HG02588 (cell line): ENCODE results near the gene TMOD3.
"Not testable (repeated sequence)": the region's sequence is repeated elsewhere in the genome, so short reads cannot be mapped to it uniquely, and the experiment has no call there.

ENCODE experiments used
- ATAC-seq: cut with Tn5 transposase; IDR thresholded peaks from one replicate; pipeline ENCODE4 v1.9.1; 2021; ENCODE audit warnings: mild to moderate bottlenecking, moderate library complexity; ENCODE audit not compliant: unreplicated experiment

Gene TMOD3

GRCh38 chr15:51861557-51862359 lies 32.3 kb downstream of the TMOD3 start:
- no peak for ATAC-seq

DNA sequence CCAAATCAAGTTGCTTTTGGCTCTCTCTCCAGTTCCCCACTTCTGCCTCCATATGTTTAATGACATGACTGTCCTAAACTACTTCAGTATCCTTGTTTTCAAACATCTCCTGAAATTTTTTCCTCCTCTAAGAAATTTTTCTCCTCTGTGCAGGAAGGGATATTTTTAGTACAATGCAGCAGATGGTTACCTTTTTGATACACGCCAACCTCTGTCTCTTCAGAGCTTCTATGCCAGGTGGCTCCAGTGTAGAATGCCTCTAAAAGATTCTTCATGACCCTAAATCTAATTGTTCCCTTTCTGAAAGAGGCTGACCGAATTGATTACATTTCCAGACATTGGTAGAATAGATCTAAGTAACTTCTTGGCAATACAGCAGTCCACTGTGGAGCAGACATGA lies 33.7 kb downstream of the TMOD3 start:
- no peak for ATAC-seq

GRCh38 chr15:51864408-51865056 lies 35.1 kb downstream of the TMOD3 start:
- ATAC-seq, result no peak

- no peak for ATAC-seq
Observed at GRCh38 chr15:51865317-51865716, 35.9 kb downstream of the TMOD3 start.

GRCh38 chr15:51866161-51866560 lies 36.7 kb downstream of the TMOD3 start:
- ATAC-seq, result no peak

- ATAC-seq, result no peak
Observed at GRCh38 chr15:51866751-51867150, 37.3 kb downstream of the TMOD3 start.

DNA sequence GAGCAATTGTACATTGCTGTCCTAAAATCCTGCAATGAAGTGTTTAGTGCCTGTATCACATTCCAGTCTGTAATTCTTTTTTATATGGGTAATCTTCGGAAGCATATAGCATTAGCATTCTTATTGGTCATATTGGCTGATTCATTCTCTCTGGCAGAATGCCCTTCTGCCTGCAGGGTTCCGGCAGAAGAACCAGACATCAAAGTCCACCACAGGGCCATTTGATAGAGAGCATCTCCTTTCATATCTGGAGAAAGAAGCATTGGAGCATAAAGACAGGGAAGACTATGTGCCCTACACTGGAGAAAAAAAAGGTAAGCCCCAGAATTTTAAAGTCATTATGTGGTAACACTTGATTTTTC lies 39.6 kb downstream of the TMOD3 start:
- ATAC-seq, result no peak

- ATAC-seq, result no peak
Observed at GRCh38 chr15:51870774-51871173, 41.3 kb downstream of the TMOD3 start.

GRCh38 chr15:51874751-51875644 lies 45.5 kb downstream of the TMOD3 start:
- no peak for ATAC-seq

DNA sequence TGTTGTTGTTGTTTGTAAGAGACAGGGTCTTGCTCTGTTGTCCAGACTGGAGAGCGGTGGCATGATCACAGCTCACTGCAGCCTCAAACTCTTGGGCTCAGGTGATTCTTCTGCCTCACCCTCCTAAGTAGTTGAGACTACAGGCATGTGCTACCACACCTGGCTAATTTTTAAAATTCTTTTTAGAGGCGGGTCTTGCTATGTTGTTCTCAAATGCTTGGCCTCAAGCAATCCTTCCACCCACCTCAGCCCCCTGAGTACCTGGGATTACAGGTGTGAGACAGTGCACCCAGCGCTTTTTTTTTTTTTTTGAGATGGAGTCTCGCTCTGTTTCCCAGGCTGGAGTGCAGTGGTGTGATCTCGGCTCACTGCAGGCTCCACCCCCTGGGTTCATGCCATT lies 46.7 kb downstream of the TMOD3 start:
- no peak for ATAC-seq

- no peak for ATAC-seq
Observed at GRCh38 chr15:51878446-51879386, 49.3 kb downstream of the TMOD3 start.

DNA sequence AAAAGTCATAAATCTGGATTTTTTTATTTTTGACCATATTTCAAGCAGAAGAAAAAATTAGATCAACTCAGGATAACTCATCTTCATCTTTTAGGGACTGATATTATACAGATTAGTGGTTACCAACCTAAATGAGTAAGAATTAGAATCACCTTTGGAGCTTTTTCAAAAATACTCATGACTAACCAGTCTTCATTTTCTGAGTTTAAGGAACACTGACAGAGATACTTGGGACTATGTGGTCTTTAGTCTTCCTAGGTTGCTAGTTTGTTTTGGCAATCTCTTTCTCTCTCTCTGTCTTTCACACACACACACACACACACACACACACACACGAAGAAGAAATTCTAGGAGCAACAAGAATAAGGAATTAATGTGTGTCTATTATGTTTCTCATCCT lies 50.1 kb downstream of the TMOD3 start:
- ATAC-seq, result no peak

- no peak for ATAC-seq
Observed at GRCh38 chr15:51883271-51883837, 53.9 kb downstream of the TMOD3 start.

GRCh38 chr15:51884041-51884440 lies 54.6 kb downstream of the TMOD3 start:
- ATAC-seq, result no peak

GRCh38 chr15:51884517-51885236 lies 55.2 kb downstream of the TMOD3 start:
- no peak for ATAC-seq

DNA sequence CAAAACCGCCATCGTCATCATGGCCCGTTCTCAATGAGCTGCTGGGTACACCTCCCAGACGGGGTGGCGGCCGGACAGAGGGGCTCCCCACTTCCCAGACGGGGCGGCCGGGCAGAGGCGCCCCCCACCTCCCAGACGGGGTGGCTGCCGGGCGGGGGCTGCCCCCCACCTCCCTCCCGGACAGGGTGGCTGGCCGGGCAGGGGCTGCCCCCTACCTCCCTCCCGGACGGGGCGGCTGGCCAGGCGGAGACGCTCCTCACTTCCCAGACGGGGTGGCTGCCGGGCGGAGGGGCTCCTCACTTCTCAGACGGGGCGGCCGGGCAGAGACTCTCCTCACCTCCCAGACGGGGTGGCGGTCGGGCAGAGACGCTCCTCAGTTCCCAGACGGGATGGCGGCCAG lies 56.3 kb downstream of the TMOD3 start:
- ATAC-seq, result not testable (repeated sequence)

DNA sequence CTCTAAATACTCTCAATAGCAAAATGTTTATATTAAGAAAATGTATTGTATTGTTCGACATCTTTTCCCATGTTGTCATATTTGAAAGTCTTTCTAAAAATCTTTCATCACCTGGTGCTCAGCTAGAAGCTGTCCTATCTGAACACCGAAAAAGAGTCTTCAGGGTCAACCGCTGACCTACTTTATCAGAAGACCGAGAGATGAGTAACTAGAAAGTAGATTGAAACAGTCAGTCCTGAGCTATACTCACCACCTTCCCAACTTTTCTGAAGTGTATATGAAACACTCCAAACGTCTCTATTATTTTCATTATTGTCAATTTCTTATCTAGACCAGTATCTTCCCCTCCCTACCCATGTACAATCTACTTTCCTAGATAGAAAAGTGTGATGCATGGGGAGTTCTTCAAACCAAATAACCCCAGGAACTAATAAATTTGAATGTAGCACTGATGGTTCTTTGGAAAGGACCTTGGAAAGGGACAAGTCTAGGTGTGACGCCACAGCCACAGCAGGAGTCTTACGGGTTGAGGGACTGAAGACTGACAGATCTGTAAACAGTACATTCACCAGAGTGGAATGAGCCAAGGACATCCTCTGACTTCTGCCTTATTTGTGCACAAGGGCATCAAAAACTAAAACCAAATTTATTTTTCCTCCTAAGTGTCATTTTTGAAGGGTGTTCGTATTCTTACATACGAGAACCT lies 58.6 kb downstream of the TMOD3 start:
- no peak for ATAC-seq

- no peak for ATAC-seq
Observed at GRCh38 chr15:51888593-51889195, 59.2 kb downstream of the TMOD3 start.
